Stimulated activated naive CD4-positive, alpha-beta T cell treated with Interleukin-2 at 50 U/mL for 16 hours (primary cell): ENCODE measurements around the gene CXCL14.

Source experiments
- DNase-seq: peaks from one replicate; lab custom pipeline; 2025; lab: John Stamatoyannopoulos, UW

The CXCL14 gene

DNA sequence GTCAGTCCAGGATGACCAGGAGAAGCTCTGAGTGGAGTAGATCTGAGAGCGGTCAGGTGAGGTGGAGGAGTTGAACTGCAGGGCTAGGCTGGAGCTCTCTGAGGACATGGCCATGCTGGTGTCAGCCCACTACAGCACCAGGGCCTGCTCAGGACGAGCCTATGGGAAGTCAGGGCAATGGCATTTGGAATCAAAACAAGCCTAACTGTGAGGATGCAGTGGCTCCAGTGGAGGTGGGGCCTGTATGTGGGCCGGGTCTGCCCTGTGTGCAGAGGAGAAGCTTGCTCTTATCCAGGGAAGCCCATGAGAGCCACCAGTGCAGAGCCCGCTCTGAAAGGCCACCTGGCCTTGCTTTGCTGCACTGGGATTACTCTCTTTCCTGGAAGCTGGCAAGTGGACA, 11.1 kb downstream of the CXCL14 start:
- DNase-seq: no peak

DNA sequence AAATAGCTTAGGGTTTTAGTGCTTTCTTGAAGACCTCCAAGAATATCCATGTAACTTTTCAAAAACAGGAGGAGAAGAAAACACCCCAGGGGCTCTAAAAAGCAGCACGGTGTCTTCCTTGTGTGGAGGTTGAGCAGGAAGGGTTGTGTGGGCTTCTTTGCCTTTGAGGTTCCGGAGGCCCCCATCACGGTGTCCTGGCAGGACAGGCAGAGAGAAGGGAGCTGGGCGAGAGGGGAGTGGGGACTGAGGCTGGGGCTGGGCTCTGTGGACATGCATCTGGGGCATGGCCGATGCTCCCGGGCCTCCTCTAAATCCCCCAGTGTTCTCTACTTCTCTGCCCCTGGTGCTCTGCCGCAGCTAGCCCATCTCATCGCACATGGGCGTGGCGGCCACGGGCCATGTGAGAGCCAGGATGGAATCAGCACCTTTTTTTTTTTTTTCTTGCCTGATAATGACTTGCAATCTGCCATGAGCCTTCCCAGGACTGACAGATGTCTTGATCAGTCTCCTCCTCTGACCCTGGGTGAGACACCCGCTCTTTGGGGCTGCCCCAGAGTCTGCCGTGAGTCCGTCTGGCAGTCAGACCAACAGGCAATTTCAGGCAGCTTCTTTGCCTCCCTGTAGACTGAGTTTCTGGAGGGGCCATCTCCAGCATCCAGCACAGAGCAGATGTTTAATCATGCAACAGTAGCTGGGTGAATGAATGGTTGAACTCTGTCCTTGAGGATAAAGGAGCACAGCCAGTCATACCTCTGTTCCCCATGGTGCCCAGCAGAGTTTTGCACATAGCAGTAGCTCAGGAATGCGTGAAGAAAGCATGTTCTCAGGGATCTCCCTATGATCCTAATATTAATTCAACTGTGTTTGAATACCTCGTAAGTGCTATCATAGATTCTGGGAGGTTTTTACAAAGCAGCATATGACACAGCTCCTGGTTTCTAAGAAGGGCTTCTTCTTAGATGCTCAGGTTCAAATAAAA, 12.1 kb downstream of the CXCL14 start:
- DNase-seq: no peak

GRCh38 chr5:135565725-135566421, 12.9 kb downstream of the CXCL14 start:
- peak; percentile 43 for DNase-seq

GRCh38 chr5:135565266-135565665, 13.5 kb downstream of the CXCL14 start:
- no peak for DNase-seq

DNA sequence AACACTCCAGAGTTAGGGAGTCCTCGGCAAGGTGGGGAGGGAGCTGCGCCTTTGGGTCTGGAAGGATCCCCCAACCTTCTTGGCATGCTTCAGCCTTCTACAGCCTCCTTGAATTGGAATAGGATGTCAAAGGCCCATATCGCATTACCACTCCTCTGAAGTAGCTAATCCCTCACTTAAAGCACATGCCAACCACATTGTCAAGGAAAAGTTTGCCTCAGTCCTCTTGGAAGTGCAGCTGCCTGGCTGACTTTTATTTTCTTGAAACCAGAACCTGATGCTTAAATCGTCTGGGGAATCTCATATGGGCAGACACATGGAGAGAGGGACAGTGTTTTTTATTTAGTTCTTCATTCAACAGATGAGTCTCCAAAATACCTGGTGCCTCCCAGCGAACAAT, 14.5 kb downstream of the CXCL14 start:
- no peak for DNase-seq

DNA sequence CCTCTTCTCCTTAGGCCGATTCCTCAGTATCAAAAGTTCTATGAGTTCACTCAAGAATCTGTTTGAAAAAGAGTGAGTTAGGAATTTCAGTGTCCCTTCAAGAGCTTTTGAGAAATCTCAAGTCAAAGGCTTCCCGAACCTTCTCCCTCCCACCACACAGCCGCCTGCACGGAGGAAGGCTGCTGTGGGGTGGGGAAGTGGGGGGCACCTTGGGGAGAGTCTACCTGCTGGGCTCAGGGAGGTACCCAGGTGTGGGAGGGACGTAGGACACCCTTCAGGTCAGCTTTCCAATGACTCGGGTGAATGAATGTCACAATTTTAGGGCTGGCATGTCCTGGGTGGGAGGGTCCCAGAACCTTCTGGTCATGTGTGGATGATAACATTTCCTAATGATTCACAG, 17.5 kb downstream of the CXCL14 start:
- no peak for DNase-seq

- peak; percentile 31 for DNase-seq
Observed at GRCh38 chr5:135560858-135561257, 17.9 kb downstream of the CXCL14 start.

GRCh38 chr5:135559354-135559753, 19.4 kb downstream of the CXCL14 start:
- DNase-seq: no peak

- no peak for DNase-seq
Observed at GRCh38 chr5:135557076-135557838, 21.5 kb downstream of the CXCL14 start.

GRCh38 chr5:135556620-135557019, 22.2 kb downstream of the CXCL14 start:
- no peak for DNase-seq

GRCh38 chr5:135555530-135555929, 23.3 kb downstream of the CXCL14 start:
- DNase-seq: no peak

DNA sequence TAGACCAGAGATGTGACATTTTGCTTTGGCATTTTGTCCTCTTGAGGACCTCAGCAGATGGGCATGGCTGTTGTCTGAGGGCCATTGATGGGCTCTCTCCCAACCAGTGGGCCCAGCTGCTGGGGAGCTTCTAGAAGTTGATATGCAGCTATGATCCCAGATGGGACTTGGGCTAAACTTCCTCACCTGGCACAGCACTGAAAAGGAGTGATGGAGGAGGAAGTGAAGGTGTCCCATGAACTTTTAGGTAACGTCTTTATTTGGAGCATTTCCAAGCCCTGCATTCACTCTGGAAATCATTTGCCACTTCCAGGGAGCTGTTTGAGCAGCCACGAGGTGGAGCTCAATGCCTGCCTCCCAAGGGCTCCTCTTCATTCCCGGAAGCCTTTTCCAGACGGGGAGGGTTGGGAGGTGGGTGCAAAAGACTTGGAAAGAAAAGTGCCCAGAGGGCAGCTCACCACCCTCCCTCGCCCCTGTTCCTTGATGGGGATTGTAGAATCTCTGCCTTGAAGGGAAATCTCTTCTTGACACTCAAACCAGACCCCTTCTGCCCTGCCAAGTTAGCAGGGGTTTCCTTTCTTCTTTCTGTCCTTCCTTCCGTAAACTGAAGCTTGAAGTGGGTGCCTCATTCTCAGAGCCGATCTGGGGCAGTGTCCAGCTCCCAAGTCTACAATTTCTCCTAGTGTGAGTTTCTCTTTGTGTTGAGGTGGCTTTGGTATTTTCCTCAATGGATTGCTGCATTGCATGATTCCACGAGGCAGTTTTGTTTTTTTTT, 24.9 kb downstream of the CXCL14 start:
- DNase-seq: no peak

DNA sequence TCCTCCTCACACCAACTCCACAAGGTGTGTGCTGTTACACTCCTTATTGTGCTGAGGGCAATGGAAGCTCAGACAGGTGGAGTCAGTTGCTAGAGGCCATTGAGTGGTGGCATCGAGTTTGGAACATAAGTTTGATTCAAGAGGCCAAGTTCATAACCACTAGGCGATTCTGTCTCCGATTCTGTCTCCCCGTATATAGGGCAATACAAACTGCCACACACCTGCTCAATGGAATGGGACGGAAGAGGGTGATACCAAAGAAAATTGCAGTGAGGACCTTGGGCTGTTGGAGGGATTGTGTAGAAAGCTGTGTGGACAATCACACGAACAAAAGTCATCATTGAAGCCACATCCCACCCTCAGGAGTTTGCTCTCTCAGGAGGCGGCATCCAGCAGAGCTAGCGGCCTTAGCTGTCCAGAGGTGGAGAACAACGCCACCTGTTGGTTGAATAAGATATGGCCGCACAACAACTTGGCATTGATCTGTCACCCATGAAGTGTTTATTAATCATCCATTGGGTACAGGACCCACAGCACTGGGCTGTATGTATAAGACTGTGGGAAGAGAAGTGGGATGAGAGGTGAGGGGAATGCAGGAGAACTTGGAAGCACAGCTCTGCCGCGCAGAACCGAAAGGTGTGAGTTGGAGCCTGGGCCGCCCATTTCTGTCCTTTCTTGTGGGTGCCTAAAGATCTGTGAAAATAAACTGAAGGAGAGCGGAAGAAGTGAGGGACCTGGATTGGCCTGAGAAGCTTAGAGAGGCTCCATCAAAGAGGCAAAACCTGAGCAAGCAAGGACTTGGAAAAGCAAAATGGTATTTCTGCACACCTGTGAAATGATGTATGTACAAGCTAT, 27.0 kb downstream of the CXCL14 start:
- peak; percentile 21 for DNase-seq

GRCh38 chr5:135549413-135549812, 29.4 kb downstream of the CXCL14 start:
- no peak for DNase-seq

GRCh38 chr5:135547590-135548254, 31.1 kb downstream of the CXCL14 start:
- no peak for DNase-seq

DNA sequence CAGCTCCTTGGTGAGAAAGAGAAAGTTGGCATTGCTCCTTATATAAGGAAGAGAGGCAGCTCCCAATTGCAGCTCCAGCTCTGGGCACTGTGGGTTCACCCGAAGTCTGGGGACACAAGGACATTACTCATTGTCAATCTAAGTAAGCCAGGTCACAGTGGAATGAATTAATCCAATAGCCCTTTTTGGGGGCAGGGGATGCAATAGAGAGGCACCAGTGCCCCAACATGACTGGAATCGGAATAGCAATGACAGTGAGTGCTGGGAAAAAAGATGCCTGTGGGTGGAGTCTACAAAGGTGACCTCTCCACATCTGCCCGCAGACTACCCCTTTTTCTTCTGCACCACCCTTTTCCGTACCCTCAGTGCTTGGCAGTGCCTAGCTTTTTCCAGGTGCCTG, 31.9 kb downstream of the CXCL14 start:
- no peak for DNase-seq

- no peak for DNase-seq
Observed at GRCh38 chr5:135546101-135546500, 32.7 kb downstream of the CXCL14 start.

GRCh38 chr5:135545099-135545498, 33.7 kb downstream of the CXCL14 start:
- DNase-seq: no peak

GRCh38 chr5:135543485-135544304, 35.1 kb downstream of the CXCL14 start:
- DNase-seq: no peak
